OCI-LY1 (cell line): ENCODE results near the gene MXD4.

Experiments
- CTCF ChIP-seq: fragments of 200-600 bp; sonication (generic), shearing (Covaris generic); IDR thresholded peaks from 2 replicates; pipeline ENCODE4 v1.5.1; 2017; ENCODE audit warnings: mild to moderate bottlenecking, antibody characterized with exemption, low read length, moderate library complexity, mixed read lengths
- EZH2 ChIP-seq: fragments of 200-600 bp; sonication (generic), shearing (Covaris generic); IDR thresholded peaks from 2 replicates; pipeline ENCODE4 v1.8.0; 2017; ENCODE audit warnings: borderline replicate concordance, mixed run types, mild to moderate bottlenecking, antibody characterized with exemption, low read length, moderate library complexity, mixed read lengths

GRCh38 chr4:2263926-2264321, 2.0 kb upstream of the MXD4 start:
- TF ChIP-seq CTCF (no peak), EZH2 (no peak)
